HEK293 (cell line): ENCODE data around the gene PAXX.

Experiments used
- EGR2 ChIP-seq: fragments of 450-650 bp; formaldehyde crosslinking; IDR thresholded peaks from 2 replicates; pipeline ENCODE4 v1.5.1; 2016; ENCODE audit warnings: low read depth, missing biosample characterization, missing genetic modification characterization
- GLIS2 ChIP-seq: fragments of 450-650 bp; formaldehyde crosslinking; IDR thresholded peaks from 2 replicates; pipeline ENCODE4 v1.5.1; 2016; ENCODE audit warnings: missing biosample characterization, missing genetic modification characterization
- PRDM4 ChIP-seq: fragments of 450-650 bp; formaldehyde crosslinking; IDR thresholded peaks from 2 replicates; pipeline ENCODE4 v1.5.1; 2017; ENCODE audit warnings: missing biosample characterization, missing genetic modification characterization
- PRDM6 ChIP-seq: fragments of 450-650 bp; formaldehyde crosslinking; IDR thresholded peaks from 2 replicates; pipeline ENCODE4 v1.5.1; 2017; ENCODE audit warnings: missing biosample characterization, missing genetic modification characterization
- SP2 ChIP-seq: fragments of 450-650 bp; formaldehyde crosslinking; IDR thresholded peaks from 2 replicates; pipeline ENCODE4 v1.5.1; 2016; ENCODE audit warnings: missing biosample characterization, missing genetic modification characterization
- SP7 ChIP-seq: fragments of 450-650 bp; formaldehyde crosslinking; IDR thresholded peaks from 2 replicates; pipeline ENCODE4 v1.5.1; 2016; ENCODE audit warnings: missing biosample characterization, missing genetic modification characterization
- ZBTB20 ChIP-seq: fragments of 450-650 bp; formaldehyde crosslinking; IDR thresholded peaks from 2 replicates; pipeline ENCODE4 v1.5.1; 2016; ENCODE audit warnings: missing biosample characterization, missing genetic modification characterization
- ZBTB26 ChIP-seq: fragments of 450-650 bp; formaldehyde crosslinking; optimal IDR thresholded peaks from 2 replicates; pipeline ENCODE3; 2016; ENCODE audit warnings: missing biosample characterization, mild to moderate bottlenecking, missing genetic modification characterization
- ZBTB48 ChIP-seq: fragments of 450-650 bp; formaldehyde crosslinking; IDR thresholded peaks from 2 replicates; pipeline ENCODE4 v1.5.1; 2016; ENCODE audit warnings: missing biosample characterization, missing genetic modification characterization
- ZBTB7A ChIP-seq: fragments of 450-650 bp; formaldehyde crosslinking; IDR thresholded peaks from 2 replicates; pipeline ENCODE4 v1.5.1; 2016; ENCODE audit warnings: low read depth, missing biosample characterization, missing genetic modification characterization
- ZFHX2 ChIP-seq: fragments of 450-650 bp; formaldehyde crosslinking; conservative IDR thresholded peaks from 2 replicates; pipeline ENCODE4 v1.5.1; 2016; ENCODE audit warnings: missing biosample characterization, missing genetic modification characterization
- ZFP69B ChIP-seq: fragments of 450-650 bp; formaldehyde crosslinking; IDR thresholded peaks from 2 replicates; pipeline ENCODE4 v1.5.1; 2016; ENCODE audit warnings: missing biosample characterization, missing genetic modification characterization
- ZNF112 ChIP-seq: fragments of 450-650 bp; formaldehyde crosslinking; IDR thresholded peaks from 2 replicates; pipeline ENCODE4 v1.5.0; 2017; ENCODE audit warnings: missing biosample characterization, missing genetic modification characterization
- ZNF121 ChIP-seq: fragments of 450-650 bp; formaldehyde crosslinking; IDR thresholded peaks from 2 replicates; pipeline ENCODE4 v1.5.1; 2016; ENCODE audit warnings: missing biosample characterization, missing genetic modification characterization
- ZNF175 ChIP-seq: fragments of 450-650 bp; formaldehyde crosslinking; IDR thresholded peaks from 2 replicates; pipeline ENCODE4 v1.5.1; 2016; ENCODE audit warnings: missing biosample characterization, missing genetic modification characterization
- ZNF221 ChIP-seq: fragments of 450-650 bp; formaldehyde crosslinking; IDR thresholded peaks from 2 replicates; pipeline ENCODE4 v1.5.1; 2017; ENCODE audit warnings: missing biosample characterization, missing genetic modification characterization, borderline replicate concordance
- ZNF266 ChIP-seq: fragments of 450-650 bp; formaldehyde crosslinking; IDR thresholded peaks from 2 replicates; pipeline ENCODE4 v1.5.1; 2016; ENCODE audit warnings: missing biosample characterization, missing genetic modification characterization, low read depth
- ZNF394 ChIP-seq: fragments of 450-650 bp; formaldehyde crosslinking; IDR thresholded peaks from 2 replicates; pipeline ENCODE4 v1.5.1; 2016; ENCODE audit warnings: missing biosample characterization, missing genetic modification characterization, mild to moderate bottlenecking, moderate library complexity, borderline replicate concordance
- ZNF548 ChIP-seq: fragments of 450-650 bp; formaldehyde crosslinking; IDR thresholded peaks from 2 replicates; pipeline ENCODE4 v1.5.1; 2016; ENCODE audit warnings: missing biosample characterization, missing genetic modification characterization
- ZNF549 ChIP-seq: fragments of 450-650 bp; IDR thresholded peaks from 2 replicates; pipeline ENCODE4 v1.5.1; 2018; ENCODE audit warnings: missing biosample characterization, missing genetic modification characterization, mild to moderate bottlenecking, inconsistent platforms, moderate library complexity
- ZNF558 ChIP-seq: fragments of 450-650 bp; formaldehyde crosslinking; IDR thresholded peaks from 2 replicates; pipeline ENCODE4 v1.5.1; 2016; ENCODE audit warnings: missing biosample characterization, missing genetic modification characterization
- ZNF561 ChIP-seq: fragments of 450-650 bp; IDR thresholded peaks from 2 replicates; pipeline ENCODE4 v1.5.1; 2018; ENCODE audit warnings: missing biosample characterization, missing genetic modification characterization, borderline replicate concordance
- ZNF629 ChIP-seq: fragments of 450-650 bp; formaldehyde crosslinking; IDR thresholded peaks from 2 replicates; pipeline ENCODE4 v1.5.1; 2017; ENCODE audit warnings: missing biosample characterization, missing genetic modification characterization
- ZNF677 ChIP-seq: fragments of 450-650 bp; IDR thresholded peaks from 2 replicates; pipeline ENCODE4 v1.5.0; 2018; ENCODE audit warnings: missing biosample characterization, mild to moderate bottlenecking, missing genetic modification characterization, moderate library complexity
- ZNF701 ChIP-seq: fragments of 450-650 bp; formaldehyde crosslinking; IDR thresholded peaks from 2 replicates; pipeline ENCODE4 v1.5.1; 2016; ENCODE audit warnings: missing biosample characterization, missing genetic modification characterization
- ZNF704 ChIP-seq: fragments of 450-650 bp; formaldehyde crosslinking; IDR thresholded peaks from 2 replicates; pipeline ENCODE4 v1.5.1; 2016; ENCODE audit warnings: missing biosample characterization, missing genetic modification characterization
- ZNF707 ChIP-seq: fragments of 450-650 bp; formaldehyde crosslinking; IDR thresholded peaks from 2 replicates; pipeline ENCODE4 v1.5.1; 2016; ENCODE audit warnings: missing biosample characterization, missing genetic modification characterization
- ZXDB ChIP-seq: fragments of 450-650 bp; formaldehyde crosslinking; IDR thresholded peaks from 2 replicates; pipeline ENCODE4 v1.5.1; 2016; ENCODE audit warnings: missing biosample characterization, missing genetic modification characterization

PAXX gene

GRCh38 chr9:137027369-137028262 lies 35.4 kb downstream of the PAXX start, which contains the start of gene ABCA2 (continued):
- TF ChIP-seq PRDM4 (tag by site-specific recombination) (no peak), ZNF394 (tag by site-specific recombination) (no peak), ZNF677 (no peak), GLIS2 (peak; percentile 72), ZNF704 (no peak), ZNF549 (no peak), SP2 (tag by site-specific recombination) (no peak), ZBTB26 (tag by site-specific recombination) (peak; percentile 52), ZNF221 (tag by site-specific recombination) (no peak), ZBTB48 (no peak), ZNF707 (tag by site-specific recombination) (no peak), ZNF266 (no peak), ZNF548 (tag by site-specific recombination) (no peak), ZNF112 (no peak), ZFP69B (tag by site-specific recombination) (no peak), ZNF701 (no peak), ZNF629 (no peak), ZBTB20 (tag by site-specific recombination) (no peak), EGR2 (tag by site-specific recombination) (0 out of 2 replicates have a peak, but pooled peaks have one; percentile 12), ZXDB (tag by site-specific recombination) (no peak), SP7 (tag by site-specific recombination) (no peak), ZBTB7A (peak; percentile 57; the same call in 1 of the 2 replicates), PRDM6 (no peak), ZFHX2 (tag by site-specific recombination) (0 out of 2 replicates have a peak, but pooled peaks have one; percentile 19), ZNF121 (tag by site-specific recombination) (no peak), ZNF558 (no peak), ZNF561 (tag by site-specific recombination) (no peak), ZNF175 (tag by site-specific recombination) (no peak)
